GM12873 (cell line): ENCODE data around the gene CTNND2.

ENCODE experiments used
- CTCF ChIP-seq: IDR thresholded peaks from 2 replicates; pipeline ENCODE4 v1.5.1; 2012; ENCODE audit warnings: low read depth, mild to moderate bottlenecking, moderate library complexity, low read length, control low read depth; ENCODE audit not compliant: insufficient read depth; ENCODE audit errors: missing control alignments

Gene CTNND2

DNA sequence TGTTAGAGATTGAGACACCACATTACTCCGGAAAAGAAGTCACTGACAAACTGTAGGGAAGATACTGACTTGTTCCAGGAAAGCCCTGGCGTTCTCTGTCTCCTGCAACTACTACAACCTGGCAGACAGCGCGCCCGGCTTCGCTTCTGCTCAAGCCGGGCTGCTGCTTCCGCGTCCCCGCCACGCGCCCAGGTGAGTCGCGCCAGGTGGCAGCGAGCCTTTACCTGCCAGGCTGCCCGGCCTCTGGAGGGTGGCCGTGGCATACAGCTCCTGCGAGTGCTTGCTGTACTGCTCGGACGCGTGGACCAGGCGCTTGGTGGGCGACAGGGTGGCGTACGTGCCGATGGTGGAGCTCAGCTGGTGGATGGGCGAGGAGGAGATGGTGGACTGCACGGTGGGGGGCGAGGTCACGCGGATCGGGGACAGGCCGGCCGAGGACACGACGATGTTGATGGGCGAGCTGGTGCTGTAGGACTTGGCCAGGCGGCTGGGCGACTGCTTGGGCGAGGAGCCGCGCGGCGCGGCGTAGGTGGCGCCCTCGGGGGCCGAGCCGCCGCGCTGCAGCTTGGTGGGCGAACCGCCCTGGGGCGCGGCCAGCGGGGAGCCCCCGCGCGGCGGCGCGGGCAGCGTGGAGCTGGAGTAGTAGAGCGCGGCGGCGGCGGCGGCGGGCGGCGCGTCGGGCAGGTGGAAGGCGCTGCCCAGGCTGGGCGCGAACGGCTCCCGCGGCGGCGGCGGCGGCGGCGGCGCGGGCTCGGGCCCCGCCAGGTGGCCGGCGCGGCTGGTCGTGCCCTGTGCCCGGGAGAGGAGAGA, 519.6 kb downstream of the CTNND2 start:
- no peak for TF ChIP-seq CTCF

DNA sequence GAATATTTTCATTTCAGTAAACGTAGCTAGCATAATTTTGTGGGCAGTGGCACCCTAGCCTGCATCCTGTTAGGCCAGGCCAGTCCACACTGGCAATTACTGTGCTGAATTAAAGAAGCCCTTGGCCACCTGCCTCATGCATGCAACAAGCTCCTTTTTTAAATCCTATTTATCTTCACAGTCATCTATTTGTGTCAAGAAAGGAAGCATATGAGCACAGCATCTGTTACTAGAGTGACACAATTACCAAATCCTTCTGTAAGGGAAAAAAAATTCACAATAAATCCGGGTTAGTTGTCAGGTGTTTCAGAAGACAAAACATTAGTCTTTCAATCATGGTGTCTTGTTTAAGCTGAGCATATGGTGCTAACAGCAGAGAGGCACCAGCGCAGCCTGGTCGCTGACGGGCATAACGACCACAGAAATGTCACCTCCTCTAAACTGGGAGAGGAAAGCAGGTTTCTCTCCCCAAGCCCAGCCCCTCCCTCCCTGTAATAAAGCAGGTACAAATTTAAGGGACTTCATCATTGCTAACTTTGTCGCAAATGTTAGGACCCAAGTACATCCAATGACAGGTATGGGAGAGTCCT, 520.6 kb downstream of the CTNND2 start:
- no peak for TF ChIP-seq CTCF

GRCh38 chr5:11378461-11378860, 525.8 kb downstream of the CTNND2 start:
- TF ChIP-seq CTCF: no peak

DNA sequence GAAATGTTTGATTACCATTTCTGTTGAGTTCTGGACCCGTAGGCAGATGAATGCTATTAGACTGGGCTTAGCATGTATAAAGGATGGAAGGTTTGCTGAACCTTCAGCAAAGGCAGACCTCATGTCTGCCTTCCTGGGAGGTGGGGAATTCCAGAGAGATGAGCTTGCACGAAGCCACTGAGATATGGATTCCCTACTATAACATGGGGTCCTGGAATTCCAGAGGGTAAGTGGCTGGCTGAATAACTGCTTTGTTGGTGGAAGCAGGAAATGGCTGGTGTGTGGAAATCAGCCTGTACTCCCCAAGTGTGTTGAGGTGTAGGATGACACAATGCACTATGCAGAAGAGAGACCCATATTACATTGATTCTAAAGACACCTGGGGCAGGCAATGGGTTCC, 526.4 kb downstream of the CTNND2 start:
- TF ChIP-seq CTCF: no peak

GRCh38 chr5:11372191-11372590, 532.1 kb downstream of the CTNND2 start:
- TF ChIP-seq CTCF: no peak

- TF ChIP-seq CTCF: no peak
These were observed 533.2 kb downstream of the CTNND2 start for GRCh38 chr5:11371021-11371420.

DNA sequence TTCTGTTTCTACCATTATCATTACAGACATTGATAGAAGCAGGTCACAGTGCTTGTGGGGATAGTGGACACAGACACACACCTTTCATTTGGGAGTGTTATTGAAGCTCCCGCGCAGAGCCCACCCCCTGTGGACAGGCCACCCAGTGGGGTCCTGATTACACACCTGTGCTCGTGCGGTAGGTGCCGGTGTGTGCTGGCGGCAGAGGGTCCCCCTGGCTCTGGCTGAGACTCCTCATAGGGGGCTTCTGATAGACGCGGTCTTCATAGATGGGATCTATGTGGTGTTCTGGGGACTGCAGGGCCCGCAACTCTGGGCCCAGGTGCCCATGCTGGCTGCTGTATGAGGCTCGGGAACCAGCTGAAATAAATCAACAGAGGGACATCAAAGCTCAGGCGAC, 539.7 kb downstream of the CTNND2 start:
- no peak for TF ChIP-seq CTCF
